Neural cell (in vitro differentiated cells): ENCODE measurements around the gene CD2BP2. TPM values are rescaled to one million over a fixed set of nuclear protein-coding genes. Genes with fewer than 3 reads are reported as not detected.

Experiments used
- H2AFZ ChIP-seq: fragments of 200-600, 300-800 bp; sonication (generic), shearing (Covaris generic); 2 replicates; pipeline ENCODE4 v1.6.0; 2014; ENCODE audit warnings: low read depth, mild to moderate bottlenecking, antibody characterized with exemption, low read length, moderate library complexity
- H3F3A ChIP-seq: fragments of 200-600 bp; shearing (Covaris generic); 2 replicates; pipeline ENCODE4 v1.6.1; 2016; ENCODE audit warnings: mild to moderate bottlenecking, moderate library complexity, mixed read lengths, antibody characterized with exemption, low read length; ENCODE audit not compliant: insufficient read depth, poor library complexity, severe bottlenecking
- H3K27ac ChIP-seq: fragments of 200-600, 300-800 bp; sonication (generic), shearing (Covaris generic); 2 replicates; pipeline ENCODE4 v1.5.1; 2014; ENCODE audit warnings: mild to moderate bottlenecking, low read length, moderate library complexity
- H3K27me3 ChIP-seq: fragments of 300-800, 200-600 bp; sonication (generic), shearing (Covaris generic); 2 replicates; pipeline ENCODE4 v1.6.0; 2014; ENCODE audit warnings: mild to moderate bottlenecking, low read depth, low read length, moderate library complexity; ENCODE audit not compliant: insufficient read depth
- H3K36me3 ChIP-seq: fragments of 300-800, 200-600 bp; sonication (generic), shearing (Covaris generic); 2 replicates; pipeline ENCODE4 v1.5.1; 2014; ENCODE audit warnings: mild to moderate bottlenecking, antibody characterized with exemption, low read length, moderate library complexity; ENCODE audit not compliant: insufficient read depth
- H3K4me2 ChIP-seq: fragments of 300-800, 200-600 bp; sonication (generic), shearing (Covaris generic); 2 replicates; pipeline ENCODE4 v1.6.0; 2014; ENCODE audit warnings: mild to moderate bottlenecking, low read length
- H3K4me3 ChIP-seq: fragments of 300-800, 200-600 bp; sonication (generic), shearing (Covaris generic); 2 replicates; pipeline ENCODE4 v1.5.1; 2014; ENCODE audit warnings: mild to moderate bottlenecking, low read length, moderate library complexity
- H3K79me2 ChIP-seq: fragments of 200-600 bp; shearing (Covaris generic); replicated peaks from 2 replicates; pipeline ENCODE4 v1.6.0; 2014; ENCODE audit warnings: mild to moderate bottlenecking, low read length, moderate library complexity; ENCODE audit not compliant: insufficient read depth
- H3K9ac ChIP-seq: fragments of 300-800, 200-600 bp; sonication (generic), shearing (Covaris generic); 2 replicates; pipeline ENCODE4 v1.6.1; 2016; ENCODE audit warnings: mild to moderate bottlenecking, low read length, mixed read lengths
- H3K9me2 ChIP-seq: fragments of 200-600 bp; shearing (Covaris generic); 2 replicates; pipeline ENCODE4 v1.6.1; 2016; ENCODE audit warnings: mild to moderate bottlenecking, low read length, mixed read lengths; ENCODE audit not compliant: insufficient read depth
- H3K9me3 ChIP-seq: fragments of 200-600, 300-800 bp; sonication (generic), shearing (Covaris generic); 2 replicates; pipeline ENCODE4 v1.6.1; 2016; ENCODE audit warnings: mild to moderate bottlenecking, mixed run types, low read length, moderate library complexity, mixed read lengths
- H4K20me1 ChIP-seq: fragments of 200-600 bp; shearing (Covaris generic); 2 replicates; pipeline ENCODE4 v1.6.1; 2016; ENCODE audit warnings: mild to moderate bottlenecking, mixed run types; ENCODE audit not compliant: insufficient read depth
- CTCF ChIP-seq: fragments of 450-650 bp; IDR thresholded peaks from 2 replicates; pipeline ENCODE4 v1.5.1; 2014; ENCODE audit warnings: antibody characterized with exemption, mild to moderate bottlenecking, moderate library complexity; ENCODE audit not compliant: poor library complexity, severe bottlenecking
- EP300 ChIP-seq: fragments of 450-650 bp; conservative IDR thresholded peaks from 2 replicates; pipeline ENCODE4 v1.6.1; 2014; ENCODE audit warnings: antibody characterized with exemption, mild to moderate bottlenecking, moderate library complexity; ENCODE audit not compliant: poor library complexity, severe bottlenecking
- EZH2 ChIP-seq: fragments of 200-600, 300-800 bp; shearing (Covaris generic), sonication (generic); IDR thresholded peaks from 2 replicates; pipeline ENCODE4 v1.6.1; 2014; ENCODE audit warnings: antibody characterized with exemption, low read length, borderline replicate concordance, mild to moderate bottlenecking; ENCODE audit not compliant: insufficient read depth, poor library complexity, severe bottlenecking
- MXI1 ChIP-seq: fragments of 450-650 bp; conservative IDR thresholded peaks from 2 replicates; pipeline ENCODE4 v1.6.1; 2014; ENCODE audit warnings: antibody characterized with exemption, mild to moderate bottlenecking; ENCODE audit not compliant: poor library complexity, severe bottlenecking
- POLR2AphosphoS5 ChIP-seq: IDR thresholded peaks from 2 replicates; pipeline ENCODE4 v1.6.1; 2012
- RAD21 ChIP-seq: fragments of 450-650 bp; conservative IDR thresholded peaks from 2 replicates; pipeline ENCODE4 v1.6.1; 2014; ENCODE audit warnings: antibody characterized with exemption, mild to moderate bottlenecking, moderate library complexity
- REST ChIP-seq: IDR thresholded peaks from 2 replicates; pipeline ENCODE4 v1.6.1; 2012; ENCODE audit warnings: borderline replicate concordance
- SMC3 ChIP-seq: fragments of 450-650 bp; conservative IDR thresholded peaks from 2 replicates; pipeline ENCODE4 v1.6.1; 2014; ENCODE audit warnings: antibody characterized with exemption, mild to moderate bottlenecking, moderate library complexity; ENCODE audit not compliant: poor library complexity
- TAF1 ChIP-seq: IDR thresholded peaks from 2 replicates; pipeline ENCODE4 v1.6.1; 2012; ENCODE audit warnings: low read depth
- polyA minus RNA-seq: library from RNA; depleted of rRNA, polyadenylated mRNA; stranded (reverse); fragments of >200 nt; gene quantifications from 2 replicates; pipeline ENCODE4 v1.2.3, GENCODE V29; 2014
- polyA plus RNA-seq: library from polyadenylated mRNA; depleted of rRNA; stranded (reverse); fragments of >200 nt; gene quantifications from 2 replicates; pipeline ENCODE4 v1.2.3, GENCODE V29; 2014

CD2BP2 gene
- polyA plus RNA-seq = 76.3 and 83.3 TPM in 2 replicates
- polyA minus RNA-seq = 55.1 and 61.6 TPM in 2 replicates

- H3K4me2 ChIP-seq = peak within 1 kb of the TSS; percentile 88
- no peaks in the 10 kb centered on the region for H3K36me3 ChIP-seq
- H3K79me2 ChIP-seq = peaks cover 17% of the 10 kb centered on the region
- H2AFZ ChIP-seq = peak within 1 kb of the TSS; percentile 83
- TF ChIP-seq EP300 (no peak), EZH2 (no peak), REST (peak; percentile 63), TAF1 (peak; percentile 68), RAD21 (peak; percentile 24), SMC3 (no peak), POLR2AphosphoS5 (peak; percentile 95), CTCF (peak; percentile 40), MXI1 (peak; percentile 89)
- no peaks in the 10 kb centered on the region for H3K9me2 ChIP-seq
- peak within 1 kb of the TSS; percentile 94 for H3K9ac ChIP-seq
- peak within 1 kb of the TSS; percentile 94 for H3K27ac ChIP-seq
- peak within 1 kb of the TSS; percentile 84 for H3K4me3 ChIP-seq
- no peaks in the 10 kb centered on the region for H3K9me3 ChIP-seq
- no peaks in the 10 kb centered on the region for H4K20me1 ChIP-seq
- no peaks in the 10 kb centered on the region for H3F3A ChIP-seq
- H3K27me3 ChIP-seq = no peaks in the 10 kb centered on the region
Measured at GRCh38 chr16:30355144-30355953, at the start of gene CD2BP2. Gene CD2BP2, minus strand, starts transcription at chr16:30355308. Its CDS starts 627 bp downstream, at chr16:30354681.

GRCh38 chr16:30401768-30402425 lies 46.8 kb upstream of the CD2BP2 start:
- no peak overlapping the region for H3K4me2 ChIP-seq
- no peaks in the 10 kb centered on the region for H3K9me3 ChIP-seq
- H3K9me2 ChIP-seq = no peaks in the 10 kb centered on the region
- H3K27ac ChIP-seq = peak overlapping the region; percentile 99
- no peaks in the 10 kb centered on the region for H3K27me3 ChIP-seq
- H3K9ac ChIP-seq = no peak overlapping the region
- H2AFZ ChIP-seq = no peak overlapping the region
- no peaks in the 10 kb centered on the region for H4K20me1 ChIP-seq
- H3K79me2 ChIP-seq = peaks cover 8% of the 10 kb centered on the region
- no peak for TF ChIP-seq SMC3
- no peak for TF ChIP-seq EP300
- TF ChIP-seq CTCF = no peak
- TF ChIP-seq EZH2 = no peak
- no peak for TF ChIP-seq TAF1
- no peak for TF ChIP-seq MXI1
- no peak for TF ChIP-seq RAD21
- H3F3A ChIP-seq = peaks cover 12% of the 10 kb centered on the region
- no peak overlapping the region for H3K4me3 ChIP-seq
- H3K36me3 ChIP-seq = peaks cover 7% of the 10 kb centered on the region
